Peyer's patch (tissue), 4 donors: ENCODE data around the gene CSK.

Source experiments
- CTCF ChIP-seq, 6 experiments: fragments of 450-650 bp in 4 of 6; fragments of 200-600 bp in 2 of 6; sonication (generic) in 1 of 6; IDR thresholded peaks; one replicate each; pipeline ENCODE4 v1.5.1; 2017 to 2019; ENCODE audit warnings: antibody characterized with exemption in 6 of 6, mild to moderate bottlenecking in 3 of 6, moderate library complexity in 1 of 6
- POLR2A ChIP-seq, 2 donors: fragments of 450-650 bp; IDR thresholded peaks; one replicate each; pipeline ENCODE4 v1.5.1; 2017; ENCODE audit warnings: antibody characterized with exemption in 2 of 2, mild to moderate bottlenecking in 2 of 2, moderate library complexity in 2 of 2

GRCh38 chr15:74742422-74742821 is 39.5 kb upstream of the CSK start:
- TF ChIP-seq CTCF (IDR thresholded peaks at IDR 0.05) (no peak), POLR2A (IDR thresholded peaks at IDR 0.05) (no peak)
